ENCODE measurements around the gene SGCD.

The SGCD gene

GRCh38 chr5:156431956-156432829 is 105.2 kb downstream of the SGCD start:
- no peak for TF ChIP-seq CTCF (conservative IDR thresholded peaks at IDR 0.05)
- no peak overlapping the region for H3K27ac ChIP-seq

GRCh38 chr5:156432830-156433105 is 105.8 kb downstream of the SGCD start:
- TF ChIP-seq CTCF (conservative IDR thresholded peaks at IDR 0.05) = no peak
- no peak overlapping the region for H3K27ac ChIP-seq

GRCh38 chr5:156434471-156434870 is 107.5 kb downstream of the SGCD start:
- TF ChIP-seq CTCF (conservative IDR thresholded peaks at IDR 0.05) = no peak
- H3K27ac ChIP-seq = no peak overlapping the region

- H3K27ac ChIP-seq = no peak overlapping the region
- no peak for TF ChIP-seq CTCF (conservative IDR thresholded peaks at IDR 0.05)
Observed at GRCh38 chr5:156435101-156435500, 108.1 kb downstream of the SGCD start.

- no peak for TF ChIP-seq CTCF (conservative IDR thresholded peaks at IDR 0.05)
- H3K27ac ChIP-seq = no peak overlapping the region
Observed at GRCh38 chr5:156438076-156438475, 111.1 kb downstream of the SGCD start.

GRCh38 chr5:156444753-156445291 is 117.9 kb downstream of the SGCD start:
- TF ChIP-seq CTCF (conservative IDR thresholded peaks at IDR 0.05) = no peak
- no peak overlapping the region for H3K27ac ChIP-seq

GRCh38 chr5:156446526-156446925 is 119.6 kb downstream of the SGCD start:
- TF ChIP-seq CTCF (conservative IDR thresholded peaks at IDR 0.05) = no peak

More at GRCh38 chr5:156446526-156446925, 119.6 kb downstream of the SGCD start:
- H3K27ac ChIP-seq = no peak overlapping the region
